ENCODE data around the gene TSC2.

DNA sequence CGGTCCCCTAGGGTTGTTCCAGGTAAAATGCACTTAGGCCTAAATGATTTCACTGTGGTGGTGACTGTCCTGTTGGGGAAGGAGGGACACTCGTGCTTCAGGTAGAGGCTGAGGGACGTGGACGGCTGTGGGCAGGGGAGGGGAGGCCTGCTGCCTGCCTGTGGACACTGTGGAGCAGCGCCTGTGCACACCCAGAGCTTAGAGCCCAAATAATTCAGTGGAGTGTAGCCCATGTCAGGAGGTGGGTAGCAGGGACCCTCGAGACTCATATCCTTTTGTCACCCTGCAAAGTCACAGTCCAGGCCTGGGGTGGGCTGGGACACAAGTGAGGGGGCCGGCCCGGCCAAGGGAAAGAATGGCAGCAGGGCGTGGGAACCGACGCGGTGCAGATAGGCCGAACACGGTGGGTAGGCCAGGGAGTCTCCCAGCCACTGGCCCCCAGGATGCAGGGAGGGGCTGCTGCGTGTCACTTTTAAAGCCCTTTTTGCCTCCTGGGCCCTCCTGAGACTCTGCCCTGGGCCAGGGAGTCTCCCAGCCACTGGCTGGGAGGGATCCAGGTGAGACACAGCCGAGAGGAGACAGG lies 21.8 kb upstream of the TSC2 start:
- TF ChIP-seq, protein P1, sequence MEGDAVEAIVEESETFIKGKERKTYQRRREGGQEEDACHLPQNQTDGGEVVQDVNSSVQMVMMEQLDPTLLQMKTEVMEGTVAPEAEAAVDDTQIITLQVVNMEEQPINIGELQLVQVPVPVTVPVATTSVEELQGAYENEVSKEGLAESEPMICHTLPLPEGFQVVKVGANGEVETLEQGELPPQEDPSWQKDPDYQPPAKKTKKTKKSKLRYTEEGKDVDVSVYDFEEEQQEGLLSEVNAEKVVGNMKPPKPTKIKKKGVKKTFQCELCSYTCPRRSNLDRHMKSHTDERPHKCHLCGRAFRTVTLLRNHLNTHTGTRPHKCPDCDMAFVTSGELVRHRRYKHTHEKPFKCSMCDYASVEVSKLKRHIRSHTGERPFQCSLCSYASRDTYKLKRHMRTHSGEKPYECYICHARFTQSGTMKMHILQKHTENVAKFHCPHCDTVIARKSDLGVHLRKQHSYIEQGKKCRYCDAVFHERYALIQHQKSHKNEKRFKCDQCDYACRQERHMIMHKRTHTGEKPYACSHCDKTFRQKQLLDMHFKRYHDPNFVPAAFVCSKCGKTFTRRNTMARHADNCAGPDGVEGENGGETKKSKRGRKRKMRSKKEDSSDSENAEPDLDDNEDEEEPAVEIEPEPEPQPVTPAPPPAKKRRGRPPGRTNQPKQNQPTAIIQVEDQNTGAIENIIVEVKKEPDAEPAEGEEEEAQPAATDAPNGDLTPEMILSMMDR (CRISPR knock-in tag; IDR thresholded peaks at IDR 0.05), result no peak
- TF ChIP-seq EP300 (IDR thresholded peaks at IDR 0.05; ENCODE audit: low read depth in 2 of 2, low read length in 2 of 2), result no peak
- TF ChIP-seq EP300 (CRISPR knock-in tag; IDR thresholded peaks at IDR 0.05; ENCODE audit: borderline replicate concordance), result no peak
- TF ChIP-seq SRSF9 (IDR thresholded peaks at IDR 0.05; ENCODE audit: borderline replicate concordance, insufficient read depth, low read depth, low read length, poor library complexity, severe bottlenecking), result no peak
- no peak for TF ChIP-seq REPIN1 (CRISPR knock-in tag; IDR thresholded peaks at IDR 0.05; ENCODE audit: borderline replicate concordance, low read depth)
- no peak for TF ChIP-seq CBFB (CRISPR knock-in tag; IDR thresholded peaks at IDR 0.05)
- no peak for TF ChIP-seq ZZZ3 (CRISPR knock-in tag; IDR thresholded peaks at IDR 0.05; ENCODE audit: borderline replicate concordance)
- no peak for TF ChIP-seq SP5 (CRISPR knock-in tag; IDR thresholded peaks at IDR 0.05; ENCODE audit: borderline replicate concordance, low read depth)
- TF ChIP-seq ATF1 (CRISPR knock-in tag; IDR thresholded peaks at IDR 0.05), result no peak
